Measurements from ENCODE around the gene ZBTB20. TPM values are rescaled to one million over a fixed set of nuclear protein-coding genes. Genes with fewer than 3 reads are reported as not detected.

ZBTB20 gene
- total and polyA plus RNA-seq, 2 donors (not counting 1 experiment from before 2014, with no cell fraction given) = 4.0 to 123 TPM

GRCh38 chr3:114294940-114295480, 852.1 kb downstream of the ZBTB20 start:
- Histone ChIP-seq H3K4me2 (replicated peaks; ENCODE audit: low read depth, low read length, poor library complexity, severe bottlenecking) (no peak overlapping the region), H3K27ac (ENCODE audit: low read length in 2 of 2) (no peak overlapping the region), H4K20me1 (ENCODE audit: control insufficient read depth, insufficient read depth, low read length, poor library complexity, severe bottlenecking) (no peaks in the 10 kb centered on the region), H3K36me3 (replicated peaks in 1 of 2; ENCODE audit: control extremely low read depth in 1 of 2, control insufficient read depth in 1 of 2, extremely low read depth in 1 of 2, insufficient read depth in 2 of 2, low read length in 1 of 2) (no peaks in the 10 kb centered on the region), H2AFZ (ENCODE audit: insufficient read depth, low read depth, low read length, poor library complexity, severe bottlenecking) (no peak overlapping the region), H3K79me2 (ENCODE audit: control insufficient read depth, insufficient read depth, low read length) (no peaks in the 10 kb centered on the region), H3K9me3 (ENCODE audit: control extremely low read depth in 1 of 3, control insufficient read depth in 2 of 3, insufficient read depth in 1 of 3, low read length in 2 of 3) (no peaks in the 10 kb centered on the region), H3K4me1 (ENCODE audit: control insufficient read depth in 2 of 2, insufficient read depth in 2 of 2, low read length in 2 of 2) (peaks cover 17 to 22% of the 10 kb centered on the region in 2 donors), H3K27me3 (replicated peaks in 1 of 4; ENCODE audit: control extremely low read depth in 1 of 4, control insufficient read depth in 3 of 4, insufficient read depth in 4 of 4, low read length in 3 of 4) (no peaks in the 10 kb centered on the region), H3K4me3 (ENCODE audit: control extremely low read depth in 1 of 5, extremely low read depth in 1 of 5, insufficient read depth in 1 of 5, low read depth in 2 of 5, low read length in 4 of 5) (no peak overlapping the region), H3K9ac (ENCODE audit: low read length) (no peak overlapping the region)
- H3K4me1 Mint-ChIP-seq = peaks cover 34% of the 10 kb centered on the region
- no peaks in the 10 kb centered on the region for H3K27me3 Mint-ChIP-seq
- ChIA-PET CTCF (interaction anchor here (0.5 to 3.4 kb wide), 4 partner anchors 31 to 142 kb away, joined by 3 to 11 read pairs (median 3); no protein-coding TSS in a partner anchor), POLR2A (interaction anchor here (0.5 kb wide), 1 partner anchor 155 kb away, joined by 15 read pairs; no protein-coding TSS in a partner anchor)
- no peaks in the 10 kb centered on the region for H3K9me3 Mint-ChIP-seq (ENCODE audit: insufficient read depth)
- 92% methylated on average over 5 of the region's 6 CpGs for WGBS (ENCODE audit: insufficient coverage)
- intact Hi-C loops (cut with micrococcal nuclease) = loop anchor here (5.0 to 10.0 kb wide), 3 partner anchors 463 to 852 kb away; partner anchors contain the start of gene ZBTB20
- no peak overlapping the region for H3K27ac Mint-ChIP-seq
- H3K4me3 Mint-ChIP-seq = no peak overlapping the region
- no peak for TF ChIP-seq CTCF (IDR thresholded peaks at IDR 0.05)
- TF ChIP-seq EZH2 (IDR thresholded peaks at IDR 0.05; ENCODE audit: borderline replicate concordance, insufficient read depth, low read depth, low read length, poor library complexity, severe bottlenecking) = no peak
- DNase-seq = no peak
- no peak for ATAC-seq (ENCODE audit: low read depth)

GRCh38 chr3:114293838-114294535, 853.1 kb downstream of the ZBTB20 start, which contains the start of gene TIGIT:
Gene TIGIT, plus strand, starts transcription at chr3:114294028. Its CDS starts 34 bp downstream, at chr3:114294062.
- Mint-ChIP-seq H3K9me3 (ENCODE audit: insufficient read depth) (no peaks in the 10 kb centered on the region), H3K4me1 (peaks cover 27% of the 10 kb centered on the region), H3K4me3 (no peak within 1 kb of the TSS), H3K27me3 (no peaks in the 10 kb centered on the region), H3K27ac (peak within 1 kb of the TSS; percentile 50)
- H3K4me1 ChIP-seq (ENCODE audit: control insufficient read depth in 2 of 2, insufficient read depth in 2 of 2, low read length in 2 of 2) = peaks cover 13 to 18% of the 10 kb centered on the region in 2 donors
- no peak for TF ChIP-seq EZH2 (IDR thresholded peaks at IDR 0.05; ENCODE audit: borderline replicate concordance, insufficient read depth, low read depth, low read length, poor library complexity, severe bottlenecking)
- intact Hi-C loops (cut with micrococcal nuclease) = loop anchor here (5.0 to 10.0 kb wide), 3 partner anchors 462 to 853 kb away; partner anchors contain the start of gene ZBTB20
- H3K27ac ChIP-seq (ENCODE audit: low read length in 2 of 2) = no peak within 1 kb of the TSS
- 98% methylated on average over 7 of the region's 7 CpGs for WGBS (ENCODE audit: insufficient coverage)
- ChIA-PET CTCF (interaction anchor here (1.0 to 1.6 kb wide), 4 partner anchors 73 to 141 kb away, joined by 3 to 6 read pairs (median 4); no protein-coding TSS in a partner anchor), POLR2A (no interaction called here)
- no peaks in the 10 kb centered on the region for H3K27me3 ChIP-seq (replicated peaks in 1 of 4; ENCODE audit: control extremely low read depth in 1 of 4, control insufficient read depth in 3 of 4, insufficient read depth in 4 of 4, low read length in 3 of 4)
- no peaks in the 10 kb centered on the region for H3K79me2 ChIP-seq (ENCODE audit: control insufficient read depth, insufficient read depth, low read length)
- no peaks in the 10 kb centered on the region for H3K9me3 ChIP-seq (ENCODE audit: control extremely low read depth in 1 of 3, control insufficient read depth in 2 of 3, insufficient read depth in 1 of 3, low read length in 2 of 3)
- no peaks in the 10 kb centered on the region for H3K36me3 ChIP-seq (replicated peaks in 1 of 2; ENCODE audit: control extremely low read depth in 1 of 2, control insufficient read depth in 1 of 2, extremely low read depth in 1 of 2, insufficient read depth in 2 of 2, low read length in 1 of 2)
- DNase-seq (no peak), ATAC-seq (ENCODE audit: low read depth) (no peak)
- H3K4me2 ChIP-seq (replicated peaks; ENCODE audit: low read depth, low read length, poor library complexity, severe bottlenecking) = no peak within 1 kb of the TSS
- no peaks in the 10 kb centered on the region for H4K20me1 ChIP-seq (ENCODE audit: control insufficient read depth, insufficient read depth, low read length, poor library complexity, severe bottlenecking)
- H2AFZ ChIP-seq (ENCODE audit: insufficient read depth, low read depth, low read length, poor library complexity, severe bottlenecking) = no peak within 1 kb of the TSS
- H3K4me3 ChIP-seq (ENCODE audit: control extremely low read depth in 1 of 5, extremely low read depth in 1 of 5, insufficient read depth in 1 of 5, low read depth in 2 of 5, low read length in 4 of 5) = no peak within 1 kb of the TSS
- H3K9ac ChIP-seq (ENCODE audit: low read length) = no peak within 1 kb of the TSS

Data from B cell (primary cell).